MM.1S (cell line): ENCODE data around the gene HEXIM2.

Experiments used
- DNase-seq: peaks from one replicate; pipeline ENCODE4 v3.0.0-alpha.2; 2015
- H2AFZ ChIP-seq: fragments of 300-600 bp; sonication (generic); 2 replicates; pipeline ENCODE4 v1.6.0; 2016; ENCODE audit warnings: antibody characterized with exemption, low read length
- H3F3A ChIP-seq: fragments of 300-600 bp; sonication (generic); 2 replicates; pipeline ENCODE4 v1.6.1; 2016; ENCODE audit warnings: mild to moderate bottlenecking, antibody characterized with exemption, low read length, moderate library complexity, mixed read lengths; ENCODE audit not compliant: insufficient read depth
- H3K27ac ChIP-seq: fragments of 300-600 bp; sonication (generic); 2 replicates; pipeline ENCODE4 v1.5.1; 2016; ENCODE audit warnings: mild to moderate bottlenecking, low read length
- H3K27me3 ChIP-seq: fragments of 300-600 bp; sonication (generic); replicated peaks from 2 replicates; pipeline ENCODE4 v1.6.0; 2016; ENCODE audit warnings: low read length; ENCODE audit not compliant: insufficient read depth
- H3K36me3 ChIP-seq: fragments of 300-600 bp; sonication (generic); replicated peaks from 2 replicates; pipeline ENCODE4 v1.6.1; 2016; ENCODE audit warnings: mild to moderate bottlenecking, low read length, mixed read lengths; ENCODE audit not compliant: insufficient read depth
- H3K4me1 ChIP-seq: fragments of 300-600 bp; sonication (generic); 2 replicates; pipeline ENCODE4 v1.6.1; 2016; ENCODE audit warnings: low read length, mixed read lengths
- H3K4me2 ChIP-seq: fragments of 300-600 bp; sonication (generic); 2 replicates; pipeline ENCODE4 v1.6.0; 2016; ENCODE audit warnings: low read depth, low read length
- H3K4me3 ChIP-seq: fragments of 300-600 bp; sonication (generic); 2 replicates; pipeline ENCODE4 v1.5.1; 2016; ENCODE audit warnings: low read length, mixed read lengths
- H3K79me2 ChIP-seq: fragments of 300-600 bp; sonication (generic); 2 replicates; pipeline ENCODE4 v1.6.1; 2016; ENCODE audit warnings: mixed run types, low read length, mixed read lengths
- H3K9ac ChIP-seq: fragments of 300-600 bp; sonication (generic); 2 replicates; pipeline ENCODE4 v1.6.1; 2016; ENCODE audit warnings: low read length, mixed read lengths
- H3K9me2 ChIP-seq: fragments of 300-600 bp; sonication (generic); replicated peaks from 2 replicates; pipeline ENCODE4 v1.6.1; 2016; ENCODE audit warnings: mild to moderate bottlenecking, low read length, mixed read lengths; ENCODE audit not compliant: insufficient read depth
- H3K9me3 ChIP-seq: fragments of 300-600 bp; sonication (generic); replicated peaks from 2 replicates; pipeline ENCODE4 v1.6.1; 2016; ENCODE audit warnings: mild to moderate bottlenecking, low read length, mixed read lengths; ENCODE audit not compliant: insufficient read depth
- H4K20me1 ChIP-seq: fragments of 300-600 bp; sonication (generic); 2 replicates; pipeline ENCODE4 v1.6.1; 2016; ENCODE audit warnings: mild to moderate bottlenecking, low read length, moderate library complexity, mixed read lengths; ENCODE audit not compliant: insufficient read depth
- EZH2 ChIP-seq: fragments of 300-600 bp; sonication (generic); optimal IDR thresholded peaks from 2 replicates; pipeline ENCODE3; 2017; ENCODE audit warnings: low read depth, mild to moderate bottlenecking, antibody characterized with exemption, low read length, mixed read lengths
- EZH2phosphoT487 ChIP-seq: fragments of 300-600 bp; sonication (generic); IDR thresholded peaks from 2 replicates; pipeline ENCODE4 v1.6.1; 2018; ENCODE audit warnings: antibody characterized with exemption, low read length
- TF ChIP-seq, protein P1 (sequence below): fragments of 300-600 bp; sonication (generic); IDR thresholded peaks from 2 replicates; pipeline ENCODE4 v1.5.1; 2016; ENCODE audit warnings: antibody characterized with exemption, low read length, mixed read lengths

HEXIM2 gene

DNA sequence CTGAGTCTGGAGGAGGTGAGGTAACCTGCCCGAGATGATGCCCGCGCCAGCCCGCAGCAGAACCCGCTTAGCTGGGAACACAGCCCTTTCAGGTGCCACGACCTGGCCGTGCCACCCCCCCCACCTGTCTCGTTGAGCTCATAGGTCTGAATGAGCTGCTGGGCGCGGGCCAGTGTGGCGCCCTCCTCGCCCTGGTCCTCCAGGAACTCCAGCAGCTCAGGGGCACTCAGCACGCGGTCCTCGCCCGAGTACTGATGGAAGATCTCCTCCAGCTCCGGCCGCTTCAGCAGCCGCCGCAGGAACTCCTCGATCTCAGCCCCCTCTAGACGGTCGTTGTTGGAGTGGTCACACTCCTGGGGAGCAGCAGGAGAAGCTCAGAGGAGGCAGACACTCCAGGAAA, 43.0 kb upstream of the HEXIM2 start:
- Histone ChIP-seq H3K9me3 (no peaks in the 10 kb centered on the region), H4K20me1 (no peaks in the 10 kb centered on the region), H3K9me2 (no peaks in the 10 kb centered on the region), H3K27ac (no peak overlapping the region), H3K4me3 (no peak overlapping the region), H3F3A (no peaks in the 10 kb centered on the region), H3K4me2 (no peak overlapping the region), H3K27me3 (peaks cover 6% of the 10 kb centered on the region), H2AFZ (no peak overlapping the region), H3K79me2 (no peaks in the 10 kb centered on the region), H3K9ac (no peak overlapping the region), H3K36me3 (no peaks in the 10 kb centered on the region), H3K4me1 (no peaks in the 10 kb centered on the region)
- TF ChIP-seq EZH2 (no peak), EZH2phosphoT487 (no peak)
- TF ChIP-seq, protein P1, sequence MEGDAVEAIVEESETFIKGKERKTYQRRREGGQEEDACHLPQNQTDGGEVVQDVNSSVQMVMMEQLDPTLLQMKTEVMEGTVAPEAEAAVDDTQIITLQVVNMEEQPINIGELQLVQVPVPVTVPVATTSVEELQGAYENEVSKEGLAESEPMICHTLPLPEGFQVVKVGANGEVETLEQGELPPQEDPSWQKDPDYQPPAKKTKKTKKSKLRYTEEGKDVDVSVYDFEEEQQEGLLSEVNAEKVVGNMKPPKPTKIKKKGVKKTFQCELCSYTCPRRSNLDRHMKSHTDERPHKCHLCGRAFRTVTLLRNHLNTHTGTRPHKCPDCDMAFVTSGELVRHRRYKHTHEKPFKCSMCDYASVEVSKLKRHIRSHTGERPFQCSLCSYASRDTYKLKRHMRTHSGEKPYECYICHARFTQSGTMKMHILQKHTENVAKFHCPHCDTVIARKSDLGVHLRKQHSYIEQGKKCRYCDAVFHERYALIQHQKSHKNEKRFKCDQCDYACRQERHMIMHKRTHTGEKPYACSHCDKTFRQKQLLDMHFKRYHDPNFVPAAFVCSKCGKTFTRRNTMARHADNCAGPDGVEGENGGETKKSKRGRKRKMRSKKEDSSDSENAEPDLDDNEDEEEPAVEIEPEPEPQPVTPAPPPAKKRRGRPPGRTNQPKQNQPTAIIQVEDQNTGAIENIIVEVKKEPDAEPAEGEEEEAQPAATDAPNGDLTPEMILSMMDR: no peak
- DNase-seq: no peak

DNA sequence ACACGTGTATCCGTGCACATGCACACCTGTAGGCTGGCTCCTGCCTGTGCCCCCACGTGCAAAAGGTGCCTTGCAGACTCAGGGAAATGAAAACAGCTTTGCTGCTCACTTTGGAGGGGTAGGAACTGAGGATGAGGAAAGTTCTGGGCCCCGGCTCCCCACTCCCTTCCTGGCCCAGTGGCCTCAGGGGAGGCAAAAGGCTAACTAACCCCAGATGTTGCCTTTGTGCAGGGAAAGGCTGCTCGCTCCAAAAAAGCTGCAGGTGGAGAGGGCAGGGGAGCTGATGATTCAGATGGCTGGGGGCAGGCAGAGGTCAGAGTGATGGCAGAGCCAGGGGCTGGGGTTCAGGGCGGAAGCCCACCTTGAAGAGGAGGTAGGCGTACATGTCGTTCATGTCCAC, 41.7 kb upstream of the HEXIM2 start:
- Histone ChIP-seq H3K27me3 (peaks cover 6% of the 10 kb centered on the region), H3K9me2 (no peaks in the 10 kb centered on the region), H3F3A (no peaks in the 10 kb centered on the region), H3K9ac (no peak overlapping the region), H3K27ac (no peak overlapping the region), H3K4me1 (no peaks in the 10 kb centered on the region), H3K36me3 (no peaks in the 10 kb centered on the region), H3K4me2 (no peak overlapping the region), H3K79me2 (no peaks in the 10 kb centered on the region), H2AFZ (no peak overlapping the region), H3K9me3 (no peaks in the 10 kb centered on the region), H4K20me1 (no peaks in the 10 kb centered on the region), H3K4me3 (no peak overlapping the region)
- TF ChIP-seq EZH2phosphoT487 (no peak), EZH2 (no peak)
- TF ChIP-seq, protein P1: no peak
- DNase-seq: no peak

DNA sequence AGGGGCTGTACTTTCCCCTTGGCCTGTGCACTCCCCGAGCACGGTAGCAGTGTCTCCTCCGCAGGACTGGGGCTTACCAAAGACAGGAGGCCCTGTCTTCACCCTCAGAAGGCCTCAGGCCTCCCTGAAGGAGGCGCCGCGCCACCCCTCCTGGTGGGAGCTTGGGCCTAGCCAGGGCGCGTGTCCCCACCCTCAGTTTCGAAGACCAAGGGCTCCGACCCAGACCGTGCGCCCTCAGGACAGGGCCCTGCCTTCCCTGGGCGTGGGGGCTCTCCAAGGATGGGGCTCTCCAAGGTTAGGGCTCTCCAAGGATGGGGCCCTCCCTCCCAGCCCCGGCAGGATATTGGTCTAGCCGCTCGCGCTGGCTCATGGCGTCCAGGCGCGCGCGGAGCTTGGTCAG, 41.1 kb upstream of the HEXIM2 start:
- Histone ChIP-seq H3K79me2 (no peaks in the 10 kb centered on the region), H2AFZ (no peak overlapping the region), H3K27ac (no peak overlapping the region), H3K36me3 (no peaks in the 10 kb centered on the region), H4K20me1 (no peaks in the 10 kb centered on the region), H3K4me2 (no peak overlapping the region), H3K9me3 (no peaks in the 10 kb centered on the region), H3F3A (no peaks in the 10 kb centered on the region), H3K9ac (no peak overlapping the region), H3K4me1 (no peaks in the 10 kb centered on the region), H3K9me2 (no peaks in the 10 kb centered on the region), H3K27me3 (peaks cover 6% of the 10 kb centered on the region), H3K4me3 (no peak overlapping the region)
- DNase-seq: no peak
- TF ChIP-seq, protein P1: no peak
- TF ChIP-seq EZH2: no peak
- no peak for TF ChIP-seq EZH2phosphoT487
